Heart right ventricle (tissue), 16 donors: ENCODE measurements around the gene KCTD2. TPM values are rescaled to one million over a fixed set of nuclear protein-coding genes. Genes with fewer than 3 reads are reported as not detected.

ENCODE experiments used
- ATAC-seq, 8 donors: fragments of 200-7000 bp; cut with Tn5 transposase; one replicate each; pipeline ENCODE4 v1.9.1; 2020; ENCODE audit warnings: mild to moderate bottlenecking in 8 of 8, moderate library complexity in 8 of 8, moderate number of reproducible peaks in 1 of 8
- DNase-seq, 2 donors: peaks; one replicate each; pipeline ENCODE4 v3.0.0-alpha.2; 2020
- H3K27ac ChIP-seq, 10 donors: fragments of 200-600 bp; sonication (generic) in 2 of 10; one replicate each; pipeline versions ENCODE4 v1.5.0 to v1.8.0; 2020 to 2022; ENCODE audit warnings: mild to moderate bottlenecking in 3 of 10
- H3K27me3 ChIP-seq, 7 donors: fragments of 200-600 bp; one replicate each; pipeline ENCODE4 v1.8.0; 2021 to 2022; ENCODE audit warnings: mild to moderate bottlenecking in 2 of 7
- H3K36me3 ChIP-seq, 9 donors: fragments of 200-600 bp; sonication (generic) in 1 of 9; one replicate each; pipeline versions ENCODE4 v1.5.0 to v1.8.0; 2020 to 2022; ENCODE audit warnings: mild to moderate bottlenecking in 2 of 9
- H3K4me1 ChIP-seq, 9 donors: fragments of 200-600 bp; sonication (generic) in 1 of 9; one replicate each; pipeline versions ENCODE4 v1.5.0 to v1.8.0; 2020 to 2022; ENCODE audit warnings: mild to moderate bottlenecking in 4 of 9
- H3K4me3 ChIP-seq, 10 donors: fragments of 200-600 bp; sonication (generic) in 2 of 10; one replicate each; pipeline versions ENCODE4 v1.5.0 to v1.8.0; 2020 to 2022; ENCODE audit warnings: mild to moderate bottlenecking in 7 of 10, moderate library complexity in 2 of 10
- H3K9me3 ChIP-seq, 11 donors: fragments of 200-600 bp in 10 of 11; sonication (generic) in 2 of 11; one replicate each; pipeline versions ENCODE4 v1.5.0 to v1.8.0; 2013 to 2022; ENCODE audit warnings: mild to moderate bottlenecking in 2 of 11, control low read depth in 1 of 11, moderate library complexity in 1 of 11
- WGBS, 2 donors: extraction: QIAGEN DNeasy Blood & Tissue Kit; methylation state at CpG; one replicate each; pipeline ENCODE4 v1.1.7; 2013; ENCODE audit warnings: inconsistent platforms in 1 of 2; 5-methylcytosine and 5-hydroxymethylcytosine counted together
- intact Hi-C, 10 donors: fragments of 100-400 bp; cut with DNase I; formaldehyde crosslinking; loops; one replicate each; pipeline versions ENCODE4 v1.11.1 to v1.14.2; 2022
- polyA plus RNA-seq, 2 donors: library from polyadenylated mRNA; stranded (reverse); fragments of 200-250 nt; gene quantifications; one replicate each; pipeline ENCODE4 v1.2.3, GENCODE V29; 2013
- total RNA-seq, 10 donors: library from RNA; stranded (reverse); fragmentation: NEBNext Ultra II Directional in 3 of 10; extraction: Animal tissue kit (Norgen Biotek cat#: 25700) in 3 of 10; gene quantifications; one replicate each; pipeline versions ENCODE4 v1.2.1 to v1.2.4, GENCODE V29; 2021 to 2023
- TF ChIP-seq, protein P1 (sequence below), 9 donors: fragments of 200-600 bp; sonication (generic) in 2 of 9; IDR thresholded peaks; one replicate each; pipeline versions ENCODE4 v1.5.0 to v1.8.0; 2021 to 2022; ENCODE audit warnings: antibody characterized with exemption in 9 of 9, mild to moderate bottlenecking in 5 of 9, moderate library complexity in 1 of 9
- donor health status: Arrhythmogenic right ventricular cardiomyopathy.
- donor health status: ischemic (EF 13 %, LVEDD 7.1; RV severe dilation, severe dysfunction).
- donor health status: healthy with polysubstance abuse.
- donor health status: DM: no; HTN: yes; CAD: no.
- donor health status: DM: no; HTN: no; CAD: no.
- donor health status: ischemic (EF 25% LVEDD 6.9; RV normal size, moderate dysfunction).
- donor health status: ischemic (EF 25% LVEDD 5.7; RV mildly dilated, moderate dysfunction).
- donor health status: healthy.
- donor health status: DM: yes; HTN: yes; CAD: no.
- donor health status: Ischemic cardiomyopathy.
- donor health status: ischemic (EF 35%, LVEDD 5.7; RV mildly dilated, moderate dysfunction).
- donor health status: nonischemic (EF 11% LVEDD 7.7; RV severe dilation, severe dysfunction).
- donor health status: DM: yes; HTN: yes; CAD: no.
- donor health status: PGD.
- donor health status: ischemic (EF 29% LVEDD 5.4; RV normal size, mild dysfunction).
- donor health status: nonischemic (EF 23%, LVEDD 6.1; RV moderate dilation, normal function).

Gene KCTD2
- total and polyA plus RNA-seq, 12 donors, result 11.8 to 41.1 (median 29.3) TPM

DNA sequence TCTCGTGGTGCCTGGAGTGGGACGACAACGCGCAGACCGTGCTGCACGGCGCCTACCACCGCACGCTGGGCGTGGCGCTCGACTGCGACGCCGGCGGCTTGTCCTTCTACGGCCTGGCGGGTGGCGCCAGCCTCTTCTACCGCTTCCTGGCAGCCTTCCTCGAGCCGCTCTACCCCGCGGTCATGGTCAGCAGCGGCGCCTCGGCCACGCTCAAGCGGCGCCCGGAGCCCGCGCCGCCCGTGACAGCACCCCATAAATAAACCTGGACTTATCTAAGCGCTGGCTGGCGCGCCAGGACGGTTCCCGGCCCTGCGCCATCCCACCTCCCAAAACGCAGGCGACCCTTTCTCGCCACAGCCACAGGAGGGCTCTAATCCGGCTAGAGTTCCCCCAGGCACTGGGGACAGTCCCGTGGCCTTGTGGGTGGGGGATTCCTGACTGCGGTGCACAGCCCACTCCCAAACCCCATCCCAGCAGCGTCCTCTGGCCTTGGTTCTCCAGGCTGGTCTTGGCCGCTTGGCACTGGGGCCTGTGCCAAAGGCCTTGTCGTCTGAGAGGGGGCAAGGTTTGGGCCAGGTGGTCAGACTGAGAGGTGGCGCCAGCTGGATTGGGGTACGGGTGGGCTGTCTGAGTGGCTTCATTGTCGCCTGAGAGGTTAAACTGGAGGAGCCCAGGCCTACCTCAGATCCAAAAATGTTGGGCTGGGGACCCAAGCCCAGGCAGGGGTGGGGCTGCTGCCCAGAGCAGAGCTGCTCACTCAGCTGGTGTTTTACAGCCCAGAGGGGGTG lies 30.7 kb downstream of the KCTD2 start:
- Histone ChIP-seq H3K4me1 (peaks cover 7 to 42% (median 28%) of the 10 kb centered on the region in 9 donors), H3K27me3 (no peaks in the 10 kb centered on the region), H3K27ac (peak overlapping the region; percentile 70 to 90 (median 88)), H3K4me3 (peak overlapping the region in 9 of 10 donors; percentile 24 to 57 (median 53)), H3K9me3 (no peaks in the 10 kb centered on the region), H3K36me3 (no peaks in the 10 kb centered on the region)
- intact Hi-C loops, result loop anchor here in 1 of 10 donors (5.0 kb wide), 1 partner anchor 35 kb away; no protein-coding TSS in a partner anchor
- peak; percentile 78 to 84 for DNase-seq
- 5 to 7% methylated on average over 50 to 53 of the region's 53 CpGs for WGBS, 2 donors
- peak; percentile 87 to 93 (median 90) for ATAC-seq
- TF ChIP-seq, protein P1, sequence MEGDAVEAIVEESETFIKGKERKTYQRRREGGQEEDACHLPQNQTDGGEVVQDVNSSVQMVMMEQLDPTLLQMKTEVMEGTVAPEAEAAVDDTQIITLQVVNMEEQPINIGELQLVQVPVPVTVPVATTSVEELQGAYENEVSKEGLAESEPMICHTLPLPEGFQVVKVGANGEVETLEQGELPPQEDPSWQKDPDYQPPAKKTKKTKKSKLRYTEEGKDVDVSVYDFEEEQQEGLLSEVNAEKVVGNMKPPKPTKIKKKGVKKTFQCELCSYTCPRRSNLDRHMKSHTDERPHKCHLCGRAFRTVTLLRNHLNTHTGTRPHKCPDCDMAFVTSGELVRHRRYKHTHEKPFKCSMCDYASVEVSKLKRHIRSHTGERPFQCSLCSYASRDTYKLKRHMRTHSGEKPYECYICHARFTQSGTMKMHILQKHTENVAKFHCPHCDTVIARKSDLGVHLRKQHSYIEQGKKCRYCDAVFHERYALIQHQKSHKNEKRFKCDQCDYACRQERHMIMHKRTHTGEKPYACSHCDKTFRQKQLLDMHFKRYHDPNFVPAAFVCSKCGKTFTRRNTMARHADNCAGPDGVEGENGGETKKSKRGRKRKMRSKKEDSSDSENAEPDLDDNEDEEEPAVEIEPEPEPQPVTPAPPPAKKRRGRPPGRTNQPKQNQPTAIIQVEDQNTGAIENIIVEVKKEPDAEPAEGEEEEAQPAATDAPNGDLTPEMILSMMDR (IDR thresholded peaks at IDR 0.05), result peak in 7 of 9 donors; percentile 25 to 59 (median 35)

DNA sequence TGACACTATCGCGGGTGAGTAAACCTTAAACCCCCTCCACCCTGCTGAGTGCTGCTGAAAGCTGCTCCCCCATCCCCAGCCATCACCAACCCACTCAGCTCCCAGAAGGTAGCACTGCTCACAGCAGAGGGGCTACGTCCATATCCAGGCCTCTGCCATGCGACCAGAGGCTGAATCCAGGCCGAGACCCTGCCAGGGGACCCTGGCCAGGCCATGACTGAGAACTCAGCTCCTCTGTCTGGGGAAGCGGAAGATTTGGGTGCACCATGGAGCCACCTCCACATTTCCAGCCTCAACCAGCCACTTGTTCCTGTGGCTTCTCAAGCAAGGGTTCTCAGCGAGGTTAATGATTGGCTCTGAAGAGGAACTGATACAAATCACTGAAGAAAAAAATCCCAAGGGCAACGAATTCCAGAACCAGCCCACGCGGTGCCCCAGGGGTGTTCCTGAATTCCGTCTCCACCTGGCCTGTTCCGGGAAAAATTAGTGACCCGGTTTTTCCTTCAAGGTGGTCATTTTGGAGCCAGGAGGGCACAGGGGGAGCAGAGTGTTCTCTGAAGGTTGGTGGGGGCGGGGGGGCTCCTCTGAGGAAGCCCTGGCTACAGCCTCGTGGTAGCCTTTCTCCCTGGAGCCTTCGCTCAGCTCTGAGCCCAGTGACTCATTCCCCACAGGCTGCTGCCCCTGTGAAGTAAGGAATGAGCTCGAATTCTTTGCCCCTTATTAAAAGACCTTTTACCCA lies 31.4 kb downstream of the KCTD2 start:
- Histone ChIP-seq H3K4me1 (peaks cover 7 to 41% (median 28%) of the 10 kb centered on the region in 9 donors), H3K4me3 (peak overlapping the region in 1 of 10 donors; percentile 53), H3K27me3 (no peaks in the 10 kb centered on the region), H3K36me3 (no peaks in the 10 kb centered on the region), H3K9me3 (no peaks in the 10 kb centered on the region), H3K27ac (peak overlapping the region; percentile 70 to 90 (median 88))
- DNase-seq, result no peak
- 76% methylated on average over 17 of the region's 17 CpGs for WGBS, 2 donors
- peak in 4 of 8 donors; percentile 5 to 19 (median 12) for ATAC-seq
- TF ChIP-seq, protein P1 (IDR thresholded peaks at IDR 0.05), result no peak
- intact Hi-C loops, result loop anchor here in 1 of 10 donors (5.0 kb wide), 1 partner anchor 34 kb away; no protein-coding TSS in a partner anchor

DNA sequence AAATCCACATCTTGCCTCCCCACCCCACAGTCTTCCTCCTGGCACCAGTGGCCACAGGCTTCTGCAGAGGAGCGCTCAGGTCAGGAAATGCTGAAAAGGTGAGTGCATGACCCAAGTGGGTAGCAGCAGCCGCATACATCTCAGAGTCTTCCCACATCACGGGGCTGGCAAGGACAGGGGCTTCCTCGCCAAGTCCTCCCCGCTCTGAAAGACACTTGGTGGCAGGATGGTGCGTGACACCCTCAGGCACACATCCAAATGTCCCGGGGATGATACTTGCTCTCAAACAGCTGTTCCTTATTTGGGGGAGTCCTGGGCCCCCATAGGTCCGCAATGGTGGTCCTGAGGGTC lies 32.0 kb downstream of the KCTD2 start:
- ATAC-seq, result no peak
- Histone ChIP-seq H3K4me1 (peaks cover 7 to 46% (median 30%) of the 10 kb centered on the region in 9 donors), H3K4me3 (no peak overlapping the region), H3K9me3 (no peaks in the 10 kb centered on the region), H3K27ac (peak overlapping the region in 4 of 10 donors; percentile 87 to 90 (median 89)), H3K27me3 (no peaks in the 10 kb centered on the region), H3K36me3 (no peaks in the 10 kb centered on the region)
- DNase-seq, result no peak
- intact Hi-C loops, result loop anchor here in 1 of 10 donors (5.0 kb wide), 1 partner anchor 33 kb away; no protein-coding TSS in a partner anchor
- WGBS, 2 donors, result 71% methylated on average over 8 of the region's 8 CpGs
- TF ChIP-seq, protein P1 (IDR thresholded peaks at IDR 0.05), result no peak
